Hindlimb muscle (tissue), 1 donor: ENCODE measurements around the gene CYSTM1. TPM values are rescaled to one million over a fixed set of nuclear protein-coding genes. Genes with fewer than 3 reads are reported as not detected.

Experiments
- DNase-seq: peaks from one replicate; pipeline ENCODE4 v3.0.0-alpha.2; 2013
- polyA plus RNA-seq: library from polyadenylated mRNA; unstranded; fragments of 120-200 nt; gene quantifications from one replicate; pipeline ENCODE4 v1.2.1, GENCODE V29; 2013; ENCODE audit not compliant: insufficient read length

CYSTM1 gene
- polyA plus RNA-seq, 1 donor: 28.2 TPM

DNA sequence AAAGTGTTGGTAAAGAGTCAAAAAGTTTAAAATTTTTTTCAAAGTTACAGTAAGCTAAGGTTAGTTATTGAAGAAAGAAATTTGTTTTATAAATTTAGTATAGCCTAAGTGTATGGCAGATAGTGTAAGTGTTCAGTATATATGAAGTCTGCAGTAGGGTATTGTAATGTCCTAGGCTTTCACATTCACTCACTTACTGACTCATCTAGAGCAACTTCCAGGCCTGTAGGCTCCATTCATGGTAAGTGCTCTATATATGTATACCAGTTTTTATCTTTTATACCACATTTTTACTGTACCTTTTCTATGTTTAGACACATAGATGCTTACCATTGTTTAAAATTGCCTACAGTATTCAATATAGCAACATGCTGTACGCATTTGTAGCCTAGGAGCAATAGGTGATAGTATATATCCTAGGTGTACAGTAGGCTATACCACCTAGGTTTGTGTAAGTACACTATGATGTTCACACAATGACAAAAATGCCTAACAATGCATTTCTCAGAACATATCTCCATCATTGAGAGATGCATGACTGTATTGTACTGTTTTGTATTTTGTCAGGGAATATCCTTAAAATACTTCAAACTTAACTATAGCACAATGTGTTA is 38.5 kb downstream of the CYSTM1 start:
- DNase-seq: no peak

- DNase-seq: no peak
Measured at GRCh38 chr5:140214831-140215230, 39.8 kb downstream of the CYSTM1 start.

GRCh38 chr5:140215276-140215675 is 40.3 kb downstream of the CYSTM1 start:
- DNase-seq: no peak

GRCh38 chr5:140216478-140217074 is 41.6 kb downstream of the CYSTM1 start:
- DNase-seq: no peak

- no peak for DNase-seq
Measured at GRCh38 chr5:140217299-140218026, 42.5 kb downstream of the CYSTM1 start.

DNA sequence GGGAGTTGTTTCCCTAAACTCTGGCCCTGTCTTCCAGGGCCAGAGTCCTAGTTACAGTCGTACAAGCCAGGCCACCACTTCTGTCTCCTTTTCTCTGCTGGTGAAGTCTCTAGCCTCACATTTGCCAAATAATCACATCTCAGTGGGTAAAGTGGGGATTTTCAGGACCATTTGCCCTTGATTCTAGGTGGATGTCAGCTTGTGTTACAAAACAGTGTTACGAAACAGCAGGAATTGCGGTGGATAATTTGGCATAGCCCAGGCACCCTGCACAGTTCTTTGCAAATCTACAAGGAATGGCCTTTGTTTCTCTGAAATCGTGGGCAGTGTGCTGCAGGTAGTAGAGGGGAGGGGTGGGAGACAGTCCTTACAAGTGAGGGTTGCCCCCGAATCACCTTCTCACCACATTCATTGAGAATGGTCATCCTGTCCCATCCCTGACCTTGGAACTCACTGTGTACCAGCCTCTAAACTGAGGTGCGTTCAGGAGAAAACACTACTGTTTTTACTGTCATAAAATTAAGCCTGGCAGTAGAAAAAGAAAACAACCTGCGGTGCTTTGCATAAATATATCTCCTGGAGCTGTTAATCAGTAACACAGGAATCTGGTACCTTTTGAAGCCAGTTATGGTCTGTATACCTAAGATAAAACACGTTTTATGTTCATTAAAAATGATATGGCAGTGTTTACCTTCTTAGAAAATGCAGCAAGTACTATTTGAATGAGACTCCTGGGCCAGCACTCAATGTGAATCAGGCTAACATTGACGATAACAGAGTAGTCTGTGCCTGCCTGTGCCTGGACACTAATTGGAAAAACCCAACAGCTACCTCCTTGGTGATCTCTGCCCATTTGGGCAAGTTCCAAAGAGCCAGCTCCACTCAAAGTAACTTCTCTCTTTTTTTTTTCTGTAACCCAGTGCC is 44.3 kb downstream of the CYSTM1 start:
- DNase-seq: no peak

GRCh38 chr5:140220032-140220697 is 45.2 kb downstream of the CYSTM1 start:
- DNase-seq: no peak

GRCh38 chr5:140220698-140221064 is 45.7 kb downstream of the CYSTM1 start:
- DNase-seq: no peak

DNA sequence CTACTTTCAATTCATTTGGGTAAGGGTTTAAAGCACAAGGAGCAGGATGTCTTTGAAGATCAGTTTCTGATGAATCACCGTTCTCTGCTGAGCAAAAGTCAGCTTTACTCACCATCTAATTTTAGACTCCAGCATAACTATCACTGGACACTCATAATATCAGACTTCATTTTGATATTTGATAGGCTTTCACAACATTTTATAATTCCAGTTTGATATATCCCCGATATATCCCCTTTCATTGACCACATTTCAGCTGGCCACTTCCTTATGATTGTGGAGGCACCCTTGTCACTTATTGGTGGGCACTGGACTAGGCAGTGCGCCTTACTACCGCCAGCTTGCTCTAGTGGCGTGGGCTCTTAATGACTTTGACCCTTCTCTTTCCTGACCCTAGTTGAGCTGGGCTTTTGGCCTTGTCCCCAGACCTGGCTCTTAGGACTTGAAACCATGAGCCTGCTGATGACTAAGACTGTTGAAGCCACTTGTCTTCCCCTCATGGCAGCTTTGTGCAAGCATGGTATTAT is 46.8 kb downstream of the CYSTM1 start:
- DNase-seq: no peak

DNA sequence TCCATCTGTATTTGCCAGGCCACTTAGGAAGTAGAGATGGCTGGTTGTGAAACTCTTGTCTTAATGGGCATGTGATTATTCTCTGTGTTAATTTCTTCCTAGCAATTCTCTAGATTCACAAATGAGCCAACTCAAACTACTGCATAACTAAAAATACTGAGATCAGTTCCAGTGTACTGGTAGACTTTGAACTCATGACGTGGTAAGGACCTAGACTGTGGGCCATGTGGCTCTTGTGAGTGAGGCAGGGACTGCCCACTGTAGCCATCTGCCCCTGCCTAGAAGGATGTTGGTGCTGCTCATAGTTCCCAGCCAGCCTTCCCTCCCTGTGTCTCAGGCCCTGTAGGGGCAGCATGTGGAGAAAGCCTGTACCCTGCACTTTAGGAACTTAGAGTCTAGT is 47.4 kb downstream of the CYSTM1 start:
- no peak for DNase-seq

DNA sequence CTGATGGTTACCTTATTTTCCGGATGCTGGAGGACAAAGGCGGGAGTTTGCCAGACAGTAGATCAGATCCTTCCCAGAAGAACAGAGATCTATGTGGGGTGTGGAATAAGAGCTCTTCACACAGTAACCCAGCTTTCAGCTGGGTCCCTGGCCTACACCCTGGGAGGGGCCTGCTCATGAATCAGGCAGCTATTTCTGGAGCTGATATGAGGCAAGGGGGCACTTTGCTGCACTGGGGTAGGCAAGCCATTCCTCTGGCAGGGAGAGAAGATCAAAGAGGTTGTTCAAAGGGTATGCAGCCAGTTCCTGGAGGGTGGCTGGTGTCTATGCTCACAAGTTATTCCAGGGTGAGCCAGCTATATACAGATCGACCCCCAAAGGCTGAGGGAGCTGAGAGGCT is 48.6 kb downstream of the CYSTM1 start:
- no peak for DNase-seq

GRCh38 chr5:140224658-140225057 is 49.7 kb downstream of the CYSTM1 start:
- no peak for DNase-seq

DNA sequence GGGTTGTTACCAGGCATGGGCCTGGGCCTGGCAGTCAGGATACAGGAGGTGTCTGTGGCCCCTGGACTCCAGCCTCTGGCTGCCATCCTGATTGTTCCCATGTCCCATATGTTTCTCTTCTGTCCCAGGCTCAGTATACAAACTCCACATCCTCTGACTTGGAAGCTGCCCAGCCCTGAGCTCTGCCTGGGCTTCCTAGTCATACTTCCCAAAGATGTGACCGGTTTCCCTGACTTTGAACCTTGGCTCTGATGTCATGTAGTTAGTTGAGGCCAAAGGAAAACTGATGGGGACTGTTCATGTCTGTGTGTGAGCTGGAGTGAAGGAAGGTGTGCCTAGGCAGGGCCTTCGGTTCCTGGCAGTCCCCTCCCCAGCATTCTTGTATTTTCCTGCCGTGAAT is 50.4 kb downstream of the CYSTM1 start:
- no peak for DNase-seq

DNA sequence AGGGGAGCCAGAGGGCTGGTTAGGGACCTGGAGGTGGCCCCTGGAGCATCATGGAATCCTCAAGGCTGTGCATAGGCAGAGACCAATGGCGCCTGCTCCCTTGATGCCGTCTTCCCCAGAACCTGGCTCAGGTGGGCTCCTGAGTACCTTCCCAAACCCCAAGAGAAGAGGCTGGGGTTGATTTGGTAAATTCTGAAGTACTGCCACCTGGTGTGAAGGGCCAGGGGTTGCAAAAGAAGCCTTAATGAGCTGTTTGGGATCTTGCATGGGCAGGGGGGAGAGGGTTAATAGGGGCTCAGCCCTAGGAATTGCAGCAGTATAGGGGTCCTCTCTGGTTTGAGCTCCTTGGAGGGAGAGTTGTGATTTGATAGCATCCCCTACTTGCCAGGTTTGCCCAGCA is 52.1 kb downstream of the CYSTM1 start:
- DNase-seq: no peak

DNA sequence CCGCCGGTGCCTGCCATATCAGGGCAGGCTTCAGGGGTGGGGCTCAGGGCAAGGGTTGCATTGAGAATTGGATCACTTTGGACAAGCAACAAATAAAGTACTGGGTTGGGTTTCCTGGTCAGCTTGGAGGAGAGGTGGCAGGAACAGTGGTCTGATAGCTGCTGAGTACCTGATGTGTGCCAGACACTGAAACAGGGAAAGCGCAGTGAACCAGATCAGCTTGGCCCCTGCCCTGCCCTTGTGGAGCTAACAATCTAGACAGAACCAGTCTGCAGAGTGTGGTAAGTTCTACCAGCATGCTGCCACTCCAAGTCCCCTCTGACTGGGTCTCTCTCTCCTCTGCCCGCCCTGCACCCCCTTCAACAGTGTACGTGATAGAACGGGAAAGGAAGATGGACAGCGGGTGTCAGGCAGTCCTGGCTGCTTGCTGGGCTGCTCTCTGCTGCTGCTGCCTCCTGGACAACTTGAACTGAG is 53.4 kb downstream of the CYSTM1 start:
- no peak for DNase-seq

DNA sequence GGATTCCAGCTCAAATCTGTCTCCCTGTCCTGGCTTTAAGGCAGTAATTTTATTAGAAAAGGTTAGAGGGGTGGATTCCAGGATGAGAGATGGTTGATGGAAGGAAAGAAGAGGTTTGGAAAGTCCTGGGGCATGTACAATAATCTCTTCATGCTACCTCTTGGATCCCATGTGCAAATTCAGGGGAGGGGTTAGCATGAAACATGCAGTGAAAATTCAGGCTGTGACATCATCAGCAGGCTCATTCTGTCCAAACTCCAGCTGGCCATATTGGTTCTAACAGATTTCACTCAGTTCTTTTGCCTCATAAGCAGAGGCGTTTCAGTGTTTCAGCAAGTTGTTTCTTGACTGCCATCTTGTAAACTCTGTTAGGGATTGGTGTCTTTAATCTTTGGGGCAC is 55.4 kb downstream of the CYSTM1 start:
- DNase-seq: no peak

DNA sequence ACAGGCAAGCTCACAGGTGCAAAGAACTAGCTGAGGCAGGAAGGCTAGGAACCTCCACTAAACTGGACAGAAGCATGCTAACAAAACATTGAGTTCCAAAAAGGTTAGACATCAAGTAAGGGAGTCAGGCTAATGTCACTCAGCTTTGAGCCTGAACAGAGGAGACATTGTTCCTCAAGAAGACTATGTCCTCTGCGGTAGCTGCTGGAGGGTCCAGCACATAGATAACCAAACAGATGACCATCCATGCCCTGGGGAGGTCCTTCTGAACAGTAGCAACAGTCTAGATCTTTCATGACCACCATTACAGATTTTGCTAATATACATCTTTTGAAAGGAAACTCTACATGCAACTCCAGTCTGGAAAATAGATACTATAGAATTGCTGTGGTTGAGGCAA is 57.7 kb downstream of the CYSTM1 start:
- DNase-seq: no peak

GRCh38 chr5:140234377-140234989 is 59.5 kb downstream of the CYSTM1 start:
- DNase-seq: no peak

DNA sequence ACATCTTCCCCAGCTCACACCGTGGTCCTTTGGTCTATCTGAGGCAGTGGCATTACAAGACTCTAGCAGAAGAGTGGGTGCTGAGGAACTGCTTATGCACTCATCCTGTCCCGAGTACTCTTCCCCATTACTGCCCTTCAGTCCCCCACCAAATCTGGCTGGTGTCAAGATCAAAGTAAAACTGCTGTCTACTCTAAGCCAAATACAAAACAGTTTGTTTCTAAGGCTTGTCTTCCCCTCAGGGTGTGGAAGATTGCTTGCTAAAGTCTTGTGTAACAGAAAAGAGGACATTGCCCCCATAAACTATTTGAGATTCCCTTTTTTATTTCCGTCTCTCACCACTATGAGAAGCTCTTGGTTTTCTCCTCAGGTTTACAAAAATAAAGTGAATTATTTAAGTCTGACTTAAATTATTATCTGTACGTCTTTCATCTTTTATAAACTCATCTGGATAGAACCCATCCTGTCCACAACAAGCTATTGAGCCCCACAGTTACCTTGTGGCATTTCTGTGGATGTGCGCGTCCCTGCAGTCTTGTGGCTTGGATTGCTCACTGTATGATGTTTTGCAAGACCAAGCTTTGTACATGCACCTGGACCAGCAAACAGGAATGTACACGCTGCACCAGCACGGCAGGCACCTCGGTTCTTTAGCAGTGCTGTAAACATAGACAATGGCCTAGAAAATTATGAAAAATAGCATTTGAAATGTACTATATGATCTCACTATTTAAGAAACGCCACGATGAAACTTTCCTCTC is 61.0 kb downstream of the CYSTM1 start:
- DNase-seq: no peak

DNA sequence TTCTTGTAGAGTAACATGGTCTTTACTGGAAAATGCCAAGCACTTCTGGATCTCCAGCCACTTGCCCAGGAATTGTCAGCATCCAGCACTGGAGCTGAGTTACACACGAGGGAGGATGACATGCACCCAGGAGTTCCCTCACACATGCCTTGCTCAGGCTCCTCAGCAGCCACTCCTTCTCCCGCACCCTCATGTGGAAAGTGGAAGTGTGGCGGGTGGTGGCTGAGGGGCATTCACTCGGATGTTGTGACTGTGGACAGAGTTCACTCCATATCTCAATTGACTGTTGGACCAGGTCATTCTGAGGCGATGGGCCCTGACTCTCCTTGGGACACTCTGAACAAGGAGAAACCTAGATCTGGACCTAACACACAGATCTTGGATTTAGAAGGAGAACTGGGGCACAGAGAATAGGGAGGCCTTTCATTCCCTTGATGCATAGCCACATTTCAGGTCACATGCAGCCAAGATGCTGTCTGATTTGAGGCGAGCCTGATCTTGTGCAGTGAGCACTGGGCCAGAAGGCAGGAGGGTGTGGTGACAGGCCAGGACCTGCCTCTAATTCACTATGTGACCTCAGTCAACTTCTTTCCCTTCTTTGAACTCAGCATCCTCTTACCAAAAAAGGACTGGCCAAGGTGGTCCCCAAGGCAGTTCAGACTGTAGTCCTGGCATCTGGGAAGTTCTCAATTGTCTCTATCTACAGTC is 62.1 kb downstream of the CYSTM1 start:
- no peak for DNase-seq
